Measurements from ENCODE around the gene HSD11B2.

HSD11B2 gene

DNA sequence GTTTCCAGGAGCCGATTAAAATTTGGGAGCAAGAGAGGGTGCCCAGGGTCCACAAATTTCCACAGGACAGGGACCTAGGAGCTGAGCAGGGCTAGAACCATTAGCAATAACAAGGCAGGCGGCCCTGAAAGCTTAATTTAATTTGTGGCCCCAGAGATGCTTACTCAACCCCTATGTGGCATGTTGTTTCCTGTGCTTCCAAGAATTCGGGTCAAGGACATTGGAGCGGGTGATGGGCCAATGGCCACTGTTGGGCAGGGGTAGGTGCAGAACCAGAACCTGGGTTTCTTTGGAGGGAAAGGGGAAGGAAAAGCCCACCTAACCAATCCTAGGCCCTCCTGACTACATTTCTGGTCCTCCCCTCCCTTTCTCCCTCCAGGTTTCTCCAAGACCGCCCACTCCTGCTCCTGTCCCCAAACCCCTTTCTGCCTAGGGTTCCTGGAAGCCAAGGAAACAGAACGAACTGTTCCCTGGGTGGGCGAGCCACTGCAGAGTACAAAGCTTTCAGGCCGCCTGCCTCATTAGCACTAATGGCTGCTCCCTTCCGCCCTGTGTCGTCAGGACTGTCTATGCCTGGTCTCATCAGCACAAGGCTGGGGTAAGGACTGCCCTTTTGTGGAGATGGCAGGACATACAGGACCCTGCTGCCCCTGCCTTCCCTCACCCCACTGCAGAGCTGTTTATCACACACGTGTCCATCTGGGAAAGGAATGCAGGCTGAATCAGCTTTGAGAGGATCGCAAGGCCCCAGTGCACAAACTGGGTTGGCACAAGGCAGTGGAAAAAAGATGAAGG, 53.0 kb downstream of the HSD11B2 start:
- TF ChIP-seq, protein P1, sequence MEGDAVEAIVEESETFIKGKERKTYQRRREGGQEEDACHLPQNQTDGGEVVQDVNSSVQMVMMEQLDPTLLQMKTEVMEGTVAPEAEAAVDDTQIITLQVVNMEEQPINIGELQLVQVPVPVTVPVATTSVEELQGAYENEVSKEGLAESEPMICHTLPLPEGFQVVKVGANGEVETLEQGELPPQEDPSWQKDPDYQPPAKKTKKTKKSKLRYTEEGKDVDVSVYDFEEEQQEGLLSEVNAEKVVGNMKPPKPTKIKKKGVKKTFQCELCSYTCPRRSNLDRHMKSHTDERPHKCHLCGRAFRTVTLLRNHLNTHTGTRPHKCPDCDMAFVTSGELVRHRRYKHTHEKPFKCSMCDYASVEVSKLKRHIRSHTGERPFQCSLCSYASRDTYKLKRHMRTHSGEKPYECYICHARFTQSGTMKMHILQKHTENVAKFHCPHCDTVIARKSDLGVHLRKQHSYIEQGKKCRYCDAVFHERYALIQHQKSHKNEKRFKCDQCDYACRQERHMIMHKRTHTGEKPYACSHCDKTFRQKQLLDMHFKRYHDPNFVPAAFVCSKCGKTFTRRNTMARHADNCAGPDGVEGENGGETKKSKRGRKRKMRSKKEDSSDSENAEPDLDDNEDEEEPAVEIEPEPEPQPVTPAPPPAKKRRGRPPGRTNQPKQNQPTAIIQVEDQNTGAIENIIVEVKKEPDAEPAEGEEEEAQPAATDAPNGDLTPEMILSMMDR (IDR thresholded peaks at IDR 0.05; ENCODE audit: low read length, missing control alignments) = no peak
- DNase-seq (ENCODE audit: low read depth) = no peak
- no peak overlapping the region for H3K4me3 ChIP-seq (replicated peaks; ENCODE audit: low read depth, low read length)

DNA sequence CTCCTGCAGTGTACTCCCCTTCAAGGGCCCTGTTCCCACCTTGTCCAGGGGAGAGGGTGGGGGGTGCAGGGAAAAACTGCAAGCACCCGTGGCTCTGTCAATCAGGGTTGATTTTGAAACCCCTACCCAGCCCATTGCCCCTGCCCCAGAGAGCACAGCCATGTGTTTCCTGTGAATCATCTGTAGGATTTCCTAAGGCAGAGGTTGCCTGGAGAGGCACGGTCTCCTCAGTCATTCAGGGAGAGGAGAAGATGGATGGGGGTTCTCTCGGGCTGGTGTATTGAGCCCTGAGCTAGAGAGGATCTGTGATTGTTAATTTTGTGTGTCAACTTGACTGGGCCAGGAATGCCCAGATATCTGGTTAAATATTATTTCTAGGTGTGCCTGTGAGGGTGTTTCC, 55.9 kb downstream of the HSD11B2 start:
- TF ChIP-seq, protein P1 (IDR thresholded peaks at IDR 0.05; ENCODE audit: low read length, missing control alignments) = no peak
- DNase-seq (ENCODE audit: low read depth) = peak; percentile 36
- no peak overlapping the region for H3K4me3 ChIP-seq (replicated peaks; ENCODE audit: low read depth, low read length)
